ENCODE measurements around the gene DNAH14.
"Not testable (repeated sequence)": the region's sequence is repeated elsewhere in the genome, so short reads cannot be mapped to it uniquely, and the experiment has no call there.

Gene DNAH14

GRCh38 chr1:225004396-225004795 lies 74.9 kb downstream of the DNAH14 start:
- DNase-seq, result no peak

GRCh38 chr1:225006352-225006751 lies 76.9 kb downstream of the DNAH14 start:
- DNase-seq, result not testable (repeated sequence)

- DNase-seq, result not testable (repeated sequence)
Measured at GRCh38 chr1:225008050-225008449, 78.6 kb downstream of the DNAH14 start.

- no peak for DNase-seq
Measured at GRCh38 chr1:225021037-225021436, 91.6 kb downstream of the DNAH14 start.

- DNase-seq, result no peak
Measured at GRCh38 chr1:225026701-225027100, 97.2 kb downstream of the DNAH14 start.

GRCh38 chr1:225036441-225036840 lies 107.0 kb downstream of the DNAH14 start:
- DNase-seq, result not testable (repeated sequence)

- DNase-seq, result no peak
Measured at GRCh38 chr1:225042263-225042662, 112.8 kb downstream of the DNAH14 start.

GRCh38 chr1:225044258-225044657 lies 114.8 kb downstream of the DNAH14 start:
- no peak for DNase-seq

- no peak for DNase-seq
Measured at GRCh38 chr1:225049594-225049993, 120.1 kb downstream of the DNAH14 start.

GRCh38 chr1:225063722-225064121 lies 134.2 kb downstream of the DNAH14 start:
- no peak for DNase-seq

GRCh38 chr1:225070972-225071371 lies 141.5 kb downstream of the DNAH14 start:
- no peak for DNase-seq

GRCh38 chr1:225097175-225097574 lies 167.7 kb downstream of the DNAH14 start:
- no peak for DNase-seq

- no peak for DNase-seq
Measured at GRCh38 chr1:225111000-225111399, 181.5 kb downstream of the DNAH14 start.

GRCh38 chr1:225113265-225113664 lies 183.8 kb downstream of the DNAH14 start:
- DNase-seq, result no peak

- DNase-seq, result no peak
Measured at GRCh38 chr1:225114354-225114990, 185.0 kb downstream of the DNAH14 start.

- no peak for DNase-seq
Measured at GRCh38 chr1:225119307-225119706, 189.8 kb downstream of the DNAH14 start.

GRCh38 chr1:225121095-225121494 lies 191.6 kb downstream of the DNAH14 start:
- DNase-seq, result no peak

GRCh38 chr1:225131869-225132268 lies 202.4 kb downstream of the DNAH14 start:
- no peak for DNase-seq

- DNase-seq, result no peak
Measured at GRCh38 chr1:225137976-225138375, 208.5 kb downstream of the DNAH14 start.

- no peak for DNase-seq
Measured at GRCh38 chr1:225143001-225143400, 213.5 kb downstream of the DNAH14 start.

GRCh38 chr1:225146478-225146877 lies 217.0 kb downstream of the DNAH14 start:
- no peak for DNase-seq

- DNase-seq, result not testable (repeated sequence)
Measured at GRCh38 chr1:225147791-225148190, 218.3 kb downstream of the DNAH14 start.

- DNase-seq, result no peak
Measured at GRCh38 chr1:225152061-225152460, 222.6 kb downstream of the DNAH14 start.

GRCh38 chr1:225155555-225155954 lies 226.1 kb downstream of the DNAH14 start:
- DNase-seq, result no peak

- DNase-seq, result no peak
Measured at GRCh38 chr1:225156254-225156653, 226.8 kb downstream of the DNAH14 start.

All from stimulated activated naive CD4-positive, alpha-beta T cell (primary cell).